ENCODE measurements around the gene AGFG2.
"Not testable (repeated sequence)": the region's sequence is repeated elsewhere in the genome, so short reads cannot be mapped to it uniquely, and the experiment has no call there.

DNA sequence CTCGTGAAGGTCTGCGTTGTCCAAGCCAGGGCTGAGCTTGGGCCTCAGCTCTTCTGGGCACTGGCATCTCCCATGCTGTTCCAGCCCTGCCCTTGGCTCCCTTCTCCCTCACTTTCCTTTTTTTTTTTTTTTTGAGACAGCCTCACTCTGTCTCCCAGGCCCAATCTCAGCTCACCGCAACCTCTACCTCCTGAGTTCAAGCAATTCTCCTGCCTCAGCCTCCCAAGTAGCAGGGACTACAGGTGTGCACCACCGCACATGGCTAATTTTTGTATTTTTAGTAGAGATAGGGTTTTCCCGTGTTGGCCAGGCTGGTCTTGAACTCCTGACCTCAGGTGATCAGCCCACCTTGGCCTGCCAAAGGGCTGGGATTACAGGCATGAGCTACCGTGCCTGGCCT, 25.4 kb downstream of the AGFG2 start:
- TF ChIP-seq, protein P1, sequence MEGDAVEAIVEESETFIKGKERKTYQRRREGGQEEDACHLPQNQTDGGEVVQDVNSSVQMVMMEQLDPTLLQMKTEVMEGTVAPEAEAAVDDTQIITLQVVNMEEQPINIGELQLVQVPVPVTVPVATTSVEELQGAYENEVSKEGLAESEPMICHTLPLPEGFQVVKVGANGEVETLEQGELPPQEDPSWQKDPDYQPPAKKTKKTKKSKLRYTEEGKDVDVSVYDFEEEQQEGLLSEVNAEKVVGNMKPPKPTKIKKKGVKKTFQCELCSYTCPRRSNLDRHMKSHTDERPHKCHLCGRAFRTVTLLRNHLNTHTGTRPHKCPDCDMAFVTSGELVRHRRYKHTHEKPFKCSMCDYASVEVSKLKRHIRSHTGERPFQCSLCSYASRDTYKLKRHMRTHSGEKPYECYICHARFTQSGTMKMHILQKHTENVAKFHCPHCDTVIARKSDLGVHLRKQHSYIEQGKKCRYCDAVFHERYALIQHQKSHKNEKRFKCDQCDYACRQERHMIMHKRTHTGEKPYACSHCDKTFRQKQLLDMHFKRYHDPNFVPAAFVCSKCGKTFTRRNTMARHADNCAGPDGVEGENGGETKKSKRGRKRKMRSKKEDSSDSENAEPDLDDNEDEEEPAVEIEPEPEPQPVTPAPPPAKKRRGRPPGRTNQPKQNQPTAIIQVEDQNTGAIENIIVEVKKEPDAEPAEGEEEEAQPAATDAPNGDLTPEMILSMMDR (IDR thresholded peaks at IDR 0.05; ENCODE audit: low read length) = not testable (repeated sequence)
- not testable (repeated sequence) for TF ChIP-seq EZH2 (optimal IDR thresholded peaks at IDR 0.05; ENCODE audit: low read depth, low read length); EZH2phosphoT487 (IDR thresholded peaks at IDR 0.05; ENCODE audit: low read length)
